ENCODE results near the gene CCDC181. TPM values are rescaled to one million over a fixed set of nuclear protein-coding genes. Genes with fewer than 3 reads are reported as not detected.

CCDC181 gene
- total RNA-seq, 1 donor from 2014 or later: not detected

GRCh38 chr1:169368406-169368769 lies 58.9 kb downstream of the CCDC181 start:
- peak overlapping the region; percentile 64 to 80 for H3K27ac ChIP-seq

GRCh38 chr1:169367686-169368405 lies 59.4 kb downstream of the CCDC181 start, which contains the start of the genes BLZF1 and NME7:
BLZF1 (plus strand) TSS chr1:169368195; CDS start chr1:169369523, 1,328 bp downstream.
NME7 (minus strand) TSS chr1:169367797; CDS start chr1:169367710, 87 bp downstream.
- Histone ChIP-seq H3K27ac (peak within 1 kb of the TSS; percentile 64 to 80), H3K27me3 (no peaks in the 10 kb centered on the region), H3K4me3 (peak within 1 kb of the TSS; percentile 84 to 90), H3K4me1 (peaks cover 0 to 6% of the 10 kb centered on the region in 2 donors), H3K36me3 (peaks cover 0 to 13% of the 10 kb centered on the region in 2 donors), H3K9me3 (no peaks in the 10 kb centered on the region)
- no peak for TF ChIP-seq CTCF (IDR thresholded peaks at IDR 0.05)
- intact Hi-C loops (cut with DNase I): loop anchor here (1.0 to 10.0 kb wide), 6 partner anchors 118 to 1141 kb away; partner anchors contain the start of genes ATP1B1, METTL18 and SFT2D2
- peak; percentile 95 to 98 for DNase-seq (ENCODE audit: low spot score in 2 of 2)

More at GRCh38 chr1:169368406-169368769, 58.9 kb downstream of the CCDC181 start:
- peak overlapping the region; percentile 84 to 90 for H3K4me3 ChIP-seq
- no peaks in the 10 kb centered on the region for H3K27me3 ChIP-seq
- peaks cover 0 to 18% of the 10 kb centered on the region in 2 donors for H3K36me3 ChIP-seq
- H3K9me3 ChIP-seq: no peaks in the 10 kb centered on the region
- peaks cover 0 to 6% of the 10 kb centered on the region in 2 donors for H3K4me1 ChIP-seq
- intact Hi-C loops (cut with DNase I): loop anchor here (5.0 to 10.0 kb wide), 5 partner anchors 179 to 1141 kb away; partner anchors contain the start of genes ATP1B1, METTL18 and SFT2D2
- TF ChIP-seq CTCF (IDR thresholded peaks at IDR 0.05): no peak
- DNase-seq (ENCODE audit: low spot score in 2 of 2): no peak

GRCh38 chr1:169367096-169367685 lies 60.1 kb downstream of the CCDC181 start:
- H3K27me3 ChIP-seq: no peaks in the 10 kb centered on the region
- H3K9me3 ChIP-seq: no peaks in the 10 kb centered on the region
- DNase-seq (ENCODE audit: low spot score in 2 of 2): no peak
- TF ChIP-seq CTCF (IDR thresholded peaks at IDR 0.05): no peak
- H3K4me1 ChIP-seq: peaks cover 0 to 6% of the 10 kb centered on the region in 2 donors
- H3K27ac ChIP-seq: peak overlapping the region; percentile 64 to 80
- intact Hi-C loops (cut with DNase I): loop anchor here (1.0 to 10.0 kb wide), 6 partner anchors 119 to 1140 kb away; partner anchors contain the start of genes ATP1B1, METTL18 and SFT2D2
- H3K4me3 ChIP-seq: peak overlapping the region; percentile 84 to 90
- H3K36me3 ChIP-seq: peaks cover 0 to 13% of the 10 kb centered on the region in 2 donors

- Histone ChIP-seq H3K9me3 (no peaks in the 10 kb centered on the region), H3K4me1 (peaks cover 0 to 6% of the 10 kb centered on the region in 2 donors), H3K36me3 (peaks cover 0 to 2% of the 10 kb centered on the region in 2 donors), H3K27me3 (no peaks in the 10 kb centered on the region), H3K4me3 (no peak overlapping the region), H3K27ac (no peak overlapping the region)
- TF ChIP-seq CTCF (IDR thresholded peaks at IDR 0.05): no peak
- intact Hi-C loops (cut with DNase I): loop anchor here (5.0 to 10.0 kb wide), 5 partner anchors 182 to 1138 kb away; partner anchors contain the start of genes ATP1B1, METTL18 and SFT2D2
- DNase-seq (ENCODE audit: low spot score in 2 of 2): no peak
Measured at GRCh38 chr1:169364948-169365347, 62.3 kb downstream of the CCDC181 start.

- no peaks in the 10 kb centered on the region for H3K9me3 ChIP-seq
- intact Hi-C loops (cut with DNase I): loop anchor here (10.0 kb wide), 1 partner anchor 432 kb away; the partner anchor contains the start of gene METTL18
- H3K27ac ChIP-seq: no peak overlapping the region
- no peaks in the 10 kb centered on the region for H3K4me1 ChIP-seq
- H3K27me3 ChIP-seq: no peaks in the 10 kb centered on the region
- H3K36me3 ChIP-seq: no peaks in the 10 kb centered on the region
- no peak for TF ChIP-seq CTCF (IDR thresholded peaks at IDR 0.05)
- no peak for DNase-seq (ENCODE audit: low spot score in 2 of 2)
- H3K4me3 ChIP-seq: no peak overlapping the region
Measured at GRCh38 chr1:169363046-169363730, 64.1 kb downstream of the CCDC181 start.
